H1 (cell line): ENCODE measurements around the gene CENPP. TPM values are rescaled to one million over a fixed set of nuclear protein-coding genes. Genes with fewer than 3 reads are reported as not detected.

Experiments used
- CTCF ChIA-PET: fragments of 300-600 bp; sonication (Branson Sonifier 250); formaldehyde crosslinking; loops from one replicate; lab custom pipeline; 2021; ENCODE audit not compliant: partially characterized antibody; lab: Charles Lee
- POLR2A ChIA-PET: fragments of 300-600 bp; sonication (Branson Sonifier 250); formaldehyde crosslinking; loops from one replicate; lab custom pipeline; 2021; ENCODE audit warnings: inconsistent platforms; ENCODE audit not compliant: partially characterized antibody; lab: Charles Lee
- DNase-seq, 2 experiments: peaks; one replicate each; pipeline versions ENCODE4 v3.0.0 to v3.0.0-alpha.2; 2010 to 2022; ENCODE audit warnings: low spot score in 2 of 2, low read depth in 1 of 2, mixed read lengths in 1 of 2
- FAIRE-seq: peaks from 2 replicates; lab custom pipeline; 2011; peaks lifted over from hg19 to GRCh38; lab: Jason Lieb, UNC
- H2AFZ ChIP-seq: 2 replicates; pipeline ENCODE4 v1.8.1; 2012; ENCODE audit warnings: low read length, inconsistent platforms
- H2AK5ac ChIP-seq: 2 replicates; pipeline ENCODE4 v1.6.1; 2013; ENCODE audit warnings: low read depth, low read length
- H2BK120ac ChIP-seq: replicated peaks from 2 replicates; pipeline ENCODE3; 2013; ENCODE audit warnings: low read depth, low read length, inconsistent platforms
- H2BK12ac ChIP-seq: 2 replicates; pipeline ENCODE4 v1.6.1; 2013; ENCODE audit warnings: low read depth, low read length
- H2BK15ac ChIP-seq: 2 replicates; pipeline ENCODE4 v1.6.1; 2013; ENCODE audit warnings: low read length
- H2BK20ac ChIP-seq: 2 replicates; pipeline ENCODE4 v1.6.1; 2013; ENCODE audit warnings: low read length
- H2BK5ac ChIP-seq: 2 replicates; pipeline ENCODE4 v1.6.1; 2013; ENCODE audit warnings: low read depth, low read length
- H3K14ac ChIP-seq: 2 replicates; pipeline ENCODE4 v1.6.1; 2013; ENCODE audit warnings: inconsistent platforms; ENCODE audit not compliant: insufficient read length
- H3K18ac ChIP-seq: 2 replicates; pipeline ENCODE4 v1.6.1; 2013; ENCODE audit warnings: low read length; ENCODE audit errors: extremely low read depth
- H3K23ac ChIP-seq: 2 replicates; pipeline ENCODE4 v1.6.1; 2013; ENCODE audit warnings: inconsistent platforms; ENCODE audit not compliant: insufficient read length
- H3K23me2 ChIP-seq: 2 replicates; pipeline ENCODE4 v1.6.1; 2013; ENCODE audit warnings: low read depth, low read length
- H3K27ac ChIP-seq: 2 replicates; pipeline ENCODE4 v1.6.1; 2011; ENCODE audit warnings: low read depth, low read length, inconsistent platforms
- H3K27me3 ChIP-seq, 4 experiments: replicated peaks in 1 of 4; 1 replicate in 1 of 4; 2 replicates in 3 of 4; pipeline versions ENCODE4 v1.6.1 to v1.8.1; 2011 to 2013; ENCODE audit warnings: low read length in 3 of 4, mild to moderate bottlenecking in 3 of 4, inconsistent platforms in 2 of 4, mixed read lengths in 2 of 4, moderate library complexity in 1 of 4; ENCODE audit not compliant: control insufficient read depth in 3 of 4, insufficient read depth in 3 of 4; ENCODE audit errors: extremely low read depth in 1 of 4
- H3K36me3 ChIP-seq, 4 experiments: 2 replicates each; pipeline versions ENCODE4 v1.6.1 to v1.8.1; 2011 to 2013; ENCODE audit warnings: mild to moderate bottlenecking in 4 of 4, low read length in 3 of 4, moderate library complexity in 2 of 4, control low read depth in 1 of 4, inconsistent platforms in 1 of 4; ENCODE audit not compliant: insufficient read depth in 4 of 4, control insufficient read depth in 2 of 4
- H3K4ac ChIP-seq: replicated peaks from 2 replicates; pipeline ENCODE3; 2013; ENCODE audit warnings: low read length, low read depth, mixed read lengths, inconsistent platforms; ENCODE audit not compliant: insufficient read length
- H3K4me1 ChIP-seq, 4 experiments: replicated peaks in 1 of 4; 1 replicate in 1 of 4; 2 replicates in 3 of 4; pipeline versions ENCODE4 v1.6.1 to v1.8.1; 2011 to 2013; ENCODE audit warnings: low read length in 3 of 4, inconsistent platforms in 2 of 4, mixed read lengths in 1 of 4; ENCODE audit not compliant: insufficient read depth in 4 of 4, control insufficient read depth in 3 of 4
- H3K4me2 ChIP-seq, 2 experiments: 2 replicates each; pipeline versions ENCODE4 v1.6.1 to v1.8.1; 2011 to 2013; ENCODE audit warnings: low read depth in 2 of 2, low read length in 2 of 2, control low read depth in 1 of 2, inconsistent platforms in 1 of 2, mild to moderate bottlenecking in 1 of 2; ENCODE audit not compliant: insufficient read depth in 1 of 2
- H3K4me3 ChIP-seq, 4 experiments: fragments of 200-600, 300-600 bp in 1 of 4; sonication (generic), shearing (Covaris generic), sonication (Bioruptor Twin) in 1 of 4; 2 replicates each; pipeline versions ENCODE4 v1.5.1 to v1.8.1; 2011 to 2016; ENCODE audit warnings: low read length in 4 of 4, low read depth in 3 of 4, control low read depth in 2 of 4, inconsistent platforms in 2 of 4, mild to moderate bottlenecking in 2 of 4, mixed read lengths in 1 of 4, moderate library complexity in 1 of 4; ENCODE audit not compliant: insufficient read depth in 2 of 4; ENCODE audit errors: extremely low read depth in 1 of 4
- H3K56ac ChIP-seq: replicated peaks from 2 replicates; pipeline ENCODE3; 2013; ENCODE audit warnings: low read depth, mild to moderate bottlenecking, mixed read lengths, low read length, inconsistent platforms; ENCODE audit not compliant: insufficient read length
- H3K79me1 ChIP-seq: 2 replicates; pipeline ENCODE4 v1.6.1; 2013; ENCODE audit warnings: low read depth, low read length, control low read depth
- H3K79me2 ChIP-seq, 2 experiments: 2 replicates each; pipeline versions ENCODE4 v1.6.1 to v1.8.1; 2012 to 2013; ENCODE audit warnings: low read length in 2 of 2, mild to moderate bottlenecking in 2 of 2, inconsistent platforms in 1 of 2; ENCODE audit not compliant: insufficient read depth in 2 of 2, control insufficient read depth in 1 of 2
- H3K9ac ChIP-seq, 4 experiments: replicated peaks in 1 of 4; 1 replicate in 1 of 4; 2 replicates in 3 of 4; pipeline versions ENCODE4 v1.6.1 to v1.8.1; 2011 to 2013; ENCODE audit warnings: low read depth in 3 of 4, low read length in 3 of 4, control low read depth in 2 of 4, mild to moderate bottlenecking in 2 of 4, moderate library complexity in 2 of 4, inconsistent platforms in 1 of 4; ENCODE audit errors: extremely low read depth in 1 of 4
- H3K9me3 ChIP-seq, 2 experiments: 2 replicates each; pipeline versions ENCODE4 v1.6.1 to v1.8.1; 2012 to 2013; ENCODE audit warnings: mild to moderate bottlenecking in 2 of 2, moderate library complexity in 2 of 2, control low read depth in 1 of 2, inconsistent platforms in 1 of 2, low read depth in 1 of 2, low read length in 1 of 2, mixed read lengths in 1 of 2; ENCODE audit not compliant: insufficient read depth in 2 of 2
- H4K20me1 ChIP-seq, 2 experiments: replicated peaks in 1 of 2; 2 replicates each; pipeline versions ENCODE3 to v1.8.1; 2011 to 2013; ENCODE audit warnings: inconsistent platforms in 2 of 2, low read length in 2 of 2, mild to moderate bottlenecking in 1 of 2; ENCODE audit not compliant: insufficient read depth in 2 of 2, control insufficient read depth in 1 of 2
- H4K5ac ChIP-seq: 2 replicates; pipeline ENCODE4 v1.6.1; 2013; ENCODE audit warnings: low read length, low read depth, mixed read lengths, inconsistent platforms; ENCODE audit not compliant: insufficient read length
- H4K8ac ChIP-seq: 2 replicates; pipeline ENCODE4 v1.8.0; 2013; ENCODE audit warnings: mild to moderate bottlenecking, moderate library complexity, low read length, inconsistent platforms; ENCODE audit not compliant: insufficient read depth; ENCODE audit errors: extremely low read depth
- H4K91ac ChIP-seq: replicated peaks from 2 replicates; pipeline ENCODE3; 2013; ENCODE audit warnings: low read length, mixed read lengths, inconsistent platforms; ENCODE audit not compliant: insufficient read length
- ASH2L ChIP-seq: fragments of 200-600, 300-600 bp; sonication (generic); IDR thresholded peaks from one replicate; pipeline ENCODE4 v1.7.1; 2017; ENCODE audit warnings: low read length
- BRCA1 ChIP-seq: IDR thresholded peaks from 2 replicates; pipeline ENCODE4 v1.6.1; 2012; ENCODE audit warnings: low read depth, low read length, improper control_type of control experiment
- CEBPB ChIP-seq: IDR thresholded peaks from 2 replicates; pipeline ENCODE4 v1.6.1; 2012; ENCODE audit warnings: low read depth, low read length
- CHD2 ChIP-seq: IDR thresholded peaks from 2 replicates; pipeline ENCODE4 v1.6.1; 2012; ENCODE audit warnings: low read length, improper control_type of control experiment
- CTBP2 ChIP-seq: IDR thresholded peaks from 2 replicates; pipeline ENCODE4 v1.7.0; 2011; ENCODE audit warnings: borderline replicate concordance, mild to moderate bottlenecking, moderate library complexity, mixed read lengths, low read length; ENCODE audit not compliant: insufficient read depth, insufficient read length
- JUN ChIP-seq: IDR thresholded peaks from 2 replicates; pipeline ENCODE4 v1.6.1; 2011; ENCODE audit warnings: low read depth, mild to moderate bottlenecking, improper control_type of control experiment, low read length
- MAFK ChIP-seq: IDR thresholded peaks from 2 replicates; pipeline ENCODE4 v1.6.1; 2012; ENCODE audit warnings: low read depth, mild to moderate bottlenecking, improper control_type of control experiment, low read length
- NRF1 ChIP-seq: IDR thresholded peaks from 2 replicates; pipeline ENCODE4 v1.6.1; 2011; ENCODE audit warnings: mild to moderate bottlenecking, low read depth, low read length, improper control_type of control experiment
- RFX5 ChIP-seq: IDR thresholded peaks from 2 replicates; pipeline ENCODE4 v1.6.1; 2011; ENCODE audit warnings: low read depth, low read length, improper control_type of control experiment, borderline replicate concordance
- RXRA ChIP-seq: IDR thresholded peaks from 2 replicates; pipeline ENCODE4 v1.6.1; 2011; ENCODE audit warnings: low read depth, mild to moderate bottlenecking, low read length, moderate library complexity; ENCODE audit not compliant: insufficient read depth
- SIN3A ChIP-seq, 2 experiments: IDR thresholded peaks in 1 of 2; conservative IDR thresholded peaks in 1 of 2; 2 replicates each; pipeline ENCODE4 v1.6.1; 2011 to 2012; ENCODE audit warnings: low read length in 2 of 2, improper control_type of control experiment in 1 of 2, low read depth in 1 of 2, mild to moderate bottlenecking in 1 of 2
- TBP ChIP-seq: IDR thresholded peaks from 2 replicates; pipeline ENCODE4 v1.6.1; 2011; ENCODE audit warnings: low read depth, low read length, improper control_type of control experiment
- ZNF274 ChIP-seq: IDR thresholded peaks from 2 replicates; pipeline ENCODE4 v1.7.0; 2012; ENCODE audit warnings: low read length, borderline replicate concordance; ENCODE audit errors: extremely low read depth
- WGBS, 2 experiments: shearing (Covaris generic) in 1 of 2; methylation state at CpG; one replicate each; pipeline versions ENCODE4 v1.1.6 to v1.1.7; 2013 to 2015; ENCODE audit warnings: low lambda C conversion rate in 2 of 2, mixed read lengths in 2 of 2, inconsistent platforms in 1 of 2, low coverage in 1 of 2, missing lambda C conversion rate in 1 of 2; ENCODE audit not compliant: insufficient replicate concordance in 2 of 2, insufficient coverage in 1 of 2, insufficient read length in 1 of 2; ENCODE audit errors: extremely low coverage in 1 of 2, missing lambda C conversion rate in 1 of 2; 5-methylcytosine and 5-hydroxymethylcytosine counted together
- polyA plus RNA-seq, 7 experiments: library from polyadenylated mRNA; depleted of rRNA in 3 of 7; stranded (reverse) in 5 of 7; unstranded in 2 of 7; fragments of >200 nt in 5 of 7; fragments of 200-250 nt in 2 of 7; gene quantifications; 1 replicate in 5 of 7; 2 replicates in 1 of 7; 4 replicates in 1 of 7; pipeline versions ENCODE4 v1.2.1 to v1.2.3, GENCODE V29; 2011 to 2013; ENCODE audit warnings: missing spikeins in 2 of 7, mixed read lengths in 2 of 7
- total RNA-seq: library from RNA; stranded (reverse); fragmentation: NEBNext Ultra II Directional; extraction: Animal tissue kit (Norgen Biotek cat#: 25700); gene quantifications from 2 replicates; pipeline ENCODE4 v1.2.1, GENCODE V29; 2021
- TF ChIP-seq, protein P1 (sequence below): IDR thresholded peaks from 2 replicates; pipeline ENCODE4 v1.6.1; 2012; ENCODE audit warnings: inconsistent platforms

Gene CENPP
- total and polyA plus RNA-seq, 2 of the 8 experiments (the other 6 are each of a cell fraction or from before 2014, with no cell fraction given): 2.7 to 10.8 TPM

DNA sequence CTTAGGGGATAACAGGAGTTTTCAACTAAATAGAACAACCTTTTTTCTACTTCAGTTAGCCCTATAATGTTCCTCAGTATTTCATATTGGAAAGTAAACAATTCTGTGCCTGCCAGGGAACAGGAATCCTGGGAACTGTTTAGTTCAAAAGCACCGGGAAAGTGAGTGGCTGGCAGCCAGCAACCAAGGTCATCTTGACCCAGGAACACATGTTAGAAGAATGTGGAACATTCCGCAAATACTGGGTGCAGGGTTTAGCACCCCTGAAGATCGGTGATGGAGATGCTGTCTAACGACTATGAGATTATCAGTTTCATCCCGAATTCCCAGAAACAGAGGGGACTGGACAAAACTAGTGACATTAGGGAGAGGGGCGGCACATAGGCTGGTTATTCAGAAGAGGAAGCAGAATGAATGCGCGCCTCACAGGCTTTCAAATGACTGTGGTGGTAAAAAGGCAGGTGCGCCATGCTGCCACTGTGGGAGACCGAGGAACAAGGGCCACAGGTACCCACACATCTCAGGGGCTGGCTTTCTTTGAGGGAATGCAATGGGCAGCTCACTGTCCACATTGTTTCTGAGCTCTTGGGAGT lies 293.0 kb downstream of the CENPP start:
- no peaks in the 10 kb centered on the region for H3K23me2 ChIP-seq
- H3K4me3 ChIP-seq: no peak overlapping the region
- no peak overlapping the region for H3K23ac ChIP-seq
- WGBS, 2 experiments: 91% methylated on average over 10 of the region's 10 CpGs; no CpG with 5 or more reads in 1 of the 2 experiments
- H3K27ac ChIP-seq: no peak overlapping the region
- POLR2A ChIA-PET: no interaction called here
- H3K79me2 ChIP-seq: no peaks in the 10 kb centered on the region
- H2BK12ac ChIP-seq: no peak overlapping the region
- no peak overlapping the region for H4K5ac ChIP-seq
- H3K4ac ChIP-seq: no peak overlapping the region
- no peak overlapping the region for H3K18ac ChIP-seq
- H2BK15ac ChIP-seq: no peak overlapping the region
- no peaks in the 10 kb centered on the region for H3K4me1 ChIP-seq
- no peak overlapping the region for H3K9ac ChIP-seq
- no peak overlapping the region for H2BK120ac ChIP-seq
- H3K36me3 ChIP-seq: peaks cover 3 to 14% (median 8%) of the 10 kb centered on the region in 4 experiments; a peak in 6 of 8 replicates
- H2AK5ac ChIP-seq: no peak overlapping the region
- no peaks in the 10 kb centered on the region for H3K27me3 ChIP-seq
- H2BK5ac ChIP-seq: no peak overlapping the region
- H3K4me2 ChIP-seq: no peak overlapping the region
- no peak overlapping the region for H4K8ac ChIP-seq
- peaks cover 0 to 2% of the 10 kb centered on the region in 2 experiments for H4K20me1 ChIP-seq
- DNase-seq: no peak
- no peak overlapping the region for H3K14ac ChIP-seq
- no peak for FAIRE-seq
- H2BK20ac ChIP-seq: no peak overlapping the region
- CTCF ChIA-PET: interaction anchor here (0.6 to 1.0 kb wide), 2 partner anchors 10 to 15 kb away, joined by 3 read pairs; no protein-coding TSS in a partner anchor
- H4K91ac ChIP-seq: no peak overlapping the region
- H3K56ac ChIP-seq: no peak overlapping the region
- H3K9me3 ChIP-seq: no peaks in the 10 kb centered on the region
- no peaks in the 10 kb centered on the region for H3K79me1 ChIP-seq
- H2AFZ ChIP-seq: no peak overlapping the region
- TF ChIP-seq CHD2 (no peak), ZNF274 (no peak), TBP (no peak), ASH2L (no peak), BRCA1 (no peak), NRF1 (no peak), CEBPB (no peak), SIN3A (conservative IDR thresholded peaks at IDR 0.05 in 1 of 2, IDR thresholded peaks at IDR 0.05 in 1 of 2; ENCODE audit: low read depth in 1 of 2, low read length in 2 of 2) (no peak), JUN (no peak), RFX5 (no peak), RXRA (no peak), CTBP2 (no peak), MAFK (no peak)
- TF ChIP-seq, protein P1, sequence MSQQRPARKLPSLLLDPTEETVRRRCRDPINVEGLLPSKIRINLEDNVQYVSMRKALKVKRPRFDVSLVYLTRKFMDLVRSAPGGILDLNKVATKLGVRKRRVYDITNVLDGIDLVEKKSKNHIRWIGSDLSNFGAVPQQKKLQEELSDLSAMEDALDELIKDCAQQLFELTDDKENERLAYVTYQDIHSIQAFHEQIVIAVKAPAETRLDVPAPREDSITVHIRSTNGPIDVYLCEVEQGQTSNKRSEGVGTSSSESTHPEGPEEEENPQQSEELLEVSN: no peak
